Measurements from ENCODE around the gene FBLN5.

DNA sequence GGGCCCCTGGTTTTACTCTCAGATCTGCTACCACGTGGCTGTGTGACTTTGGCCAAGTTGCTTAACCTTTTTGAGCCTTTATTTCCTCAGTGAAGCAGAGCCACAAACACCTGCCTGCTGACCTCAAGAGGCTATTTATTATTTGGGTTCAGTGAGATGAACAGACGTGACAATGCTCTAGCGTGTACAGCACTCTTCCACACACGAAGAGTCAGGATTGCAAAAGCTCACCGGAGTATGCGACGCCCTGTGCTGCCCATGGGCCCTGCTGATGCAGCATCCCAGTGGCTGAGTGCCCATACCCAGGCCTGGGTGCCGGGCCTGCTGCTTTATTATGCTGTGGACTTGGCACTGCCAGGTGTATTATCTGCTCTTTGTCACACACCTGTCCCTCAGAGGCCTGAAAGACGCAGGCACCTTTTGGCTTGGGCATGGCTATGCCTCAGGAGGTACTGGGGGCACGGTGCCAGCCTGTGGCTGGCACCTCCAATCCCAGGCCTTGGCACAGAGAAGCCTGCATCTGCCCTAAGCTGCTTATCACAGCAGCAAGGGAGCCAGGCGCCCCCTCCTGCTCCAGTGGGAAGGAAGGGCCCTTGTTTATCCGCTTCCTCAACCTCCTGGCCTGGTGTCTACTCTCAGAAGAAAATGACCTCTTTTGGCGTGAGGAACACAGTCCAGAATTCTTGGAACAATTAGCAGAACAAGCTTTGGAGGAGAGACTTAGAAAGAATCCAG, 57.9 kb downstream of the FBLN5 start:
- no peak for TF ChIP-seq CTCF (IDR thresholded peaks at IDR 0.05)
- TF ChIP-seq EP300 (IDR thresholded peaks at IDR 0.05), result no peak
- no peak for TF ChIP-seq POLR2AphosphoS5 (IDR thresholded peaks at IDR 0.05)
